Endodermal cell (in vitro differentiated cells): ENCODE measurements around the gene MLXIP. TPM values are rescaled to one million over a fixed set of nuclear protein-coding genes. Genes with fewer than 3 reads are reported as not detected.

Experiments used
- DNase-seq: peaks from one replicate; pipeline ENCODE4 v3.0.0-alpha.2; 2017
- H3K27ac ChIP-seq: 2 replicates; pipeline ENCODE4 v1.5.1; 2013; ENCODE audit warnings: mild to moderate bottlenecking, low read depth, low read length, moderate library complexity
- H3K27me3 ChIP-seq: 2 replicates; pipeline ENCODE4 v1.6.1; 2013; ENCODE audit warnings: mild to moderate bottlenecking, low read length, moderate library complexity; ENCODE audit not compliant: insufficient read depth, control insufficient read depth, poor library complexity, severe bottlenecking
- H3K36me3 ChIP-seq: 2 replicates; pipeline ENCODE4 v1.7.0; 2013; ENCODE audit warnings: mild to moderate bottlenecking, low read length, moderate library complexity; ENCODE audit not compliant: control insufficient read depth, insufficient read depth
- H3K4me1 ChIP-seq: one replicate; pipeline ENCODE4 v1.7.0; 2013; ENCODE audit warnings: low read length; ENCODE audit not compliant: control insufficient read depth, insufficient read depth
- H3K4me3 ChIP-seq: 2 replicates; pipeline ENCODE4 v1.5.1; 2013; ENCODE audit warnings: mild to moderate bottlenecking, low read length, moderate library complexity
- H3K9ac ChIP-seq: 2 replicates; pipeline ENCODE4 v1.6.1; 2013; ENCODE audit warnings: mild to moderate bottlenecking, low read length, moderate library complexity; ENCODE audit not compliant: poor library complexity, severe bottlenecking; ENCODE audit errors: extremely low read depth
- H3K9me3 ChIP-seq: 2 replicates; pipeline ENCODE4 v1.6.1; 2013; ENCODE audit warnings: mild to moderate bottlenecking, low read length, moderate library complexity; ENCODE audit not compliant: control insufficient read depth
- H3K27ac Mint-ChIP-seq: 2 replicates; pipeline ENCODE4 v1.8.0; 2020; ENCODE audit warnings: mixed read lengths
- H3K27me3 Mint-ChIP-seq: 2 replicates; pipeline ENCODE4 v1.8.0; 2021; ENCODE audit warnings: mild to moderate bottlenecking, mixed read lengths; ENCODE audit not compliant: insufficient read depth
- H3K36me3 Mint-ChIP-seq: 2 replicates; pipeline ENCODE4 v1.8.0; 2020; ENCODE audit warnings: low read depth, mixed read lengths
- H3K4me1 Mint-ChIP-seq: 2 replicates; pipeline ENCODE4 v1.8.0; 2020; ENCODE audit warnings: mixed read lengths
- H3K4me3 Mint-ChIP-seq: 2 replicates; pipeline ENCODE4 v1.8.0; 2020; ENCODE audit warnings: mild to moderate bottlenecking, moderate library complexity, mixed read lengths
- H3K9me3 Mint-ChIP-seq: 2 replicates; pipeline ENCODE4 v1.8.0; 2020; ENCODE audit warnings: mild to moderate bottlenecking, mixed read lengths
- WGBS, 2 experiments: methylation state at CpG; one replicate each; pipeline versions ENCODE4 v1.1.5 to v1.1.7; 2013; ENCODE audit warnings: missing lambda C conversion rate in 2 of 2, mixed read lengths in 1 of 2; ENCODE audit not compliant: insufficient coverage in 1 of 2, insufficient read length in 1 of 2; 5-methylcytosine and 5-hydroxymethylcytosine counted together
- total RNA-seq, 2 donors: library from RNA; stranded (reverse); fragmentation: NEBNext Ultra II Directional in 1 of 2; extraction: Animal tissue kit (Norgen Biotek cat#: 25700) in 1 of 2; gene quantifications; 2 replicates in 1 of 2; 3 replicates in 1 of 2; pipeline ENCODE4 v1.2.1, GENCODE V29; 2021
- TF ChIP-seq, protein P1 (sequence below): fragments of 200-600 bp; sonication (generic); conservative IDR thresholded peaks from 2 replicates; pipeline ENCODE4 v1.5.0; 2021; ENCODE audit warnings: antibody characterized with exemption, mild to moderate bottlenecking

MLXIP gene
- total RNA-seq, 2 donors from 2014 or later = 27.4 to 32.2 TPM

DNA sequence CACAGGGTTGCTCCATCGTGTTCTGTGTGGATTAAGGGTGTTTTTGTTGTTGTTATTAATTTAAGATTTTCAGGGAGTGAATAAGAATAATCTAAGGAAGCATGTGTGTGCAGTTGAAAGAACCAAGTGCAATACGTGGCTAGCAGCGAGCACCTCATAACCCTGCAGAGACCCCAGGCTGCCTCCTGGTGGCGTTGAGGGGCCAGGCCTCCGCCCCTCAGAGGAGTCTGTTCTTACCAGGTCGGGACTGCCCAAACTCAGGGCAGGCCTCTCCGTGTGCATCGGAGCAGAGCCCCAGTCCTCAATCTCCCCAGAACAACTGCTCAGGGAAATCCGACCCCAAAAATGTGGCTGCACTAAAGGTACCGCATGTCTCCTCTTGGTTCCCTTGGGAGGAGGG, 58.7 kb downstream of the MLXIP start:
- no peaks in the 10 kb centered on the region for H3K27me3 Mint-ChIP-seq
- peaks cover 9% of the 10 kb centered on the region for H3K9me3 Mint-ChIP-seq
- peaks cover 43% of the 10 kb centered on the region for H3K36me3 Mint-ChIP-seq
- Histone ChIP-seq H3K36me3 (peaks cover 21% of the 10 kb centered on the region), H3K27ac (no peak overlapping the region), H3K4me1 (no peaks in the 10 kb centered on the region), H3K27me3 (no peaks in the 10 kb centered on the region), H3K4me3 (no peak overlapping the region), H3K9ac (no peak overlapping the region), H3K9me3 (peaks cover 8% of the 10 kb centered on the region)
- peak; percentile 90 for DNase-seq
- TF ChIP-seq, protein P1, sequence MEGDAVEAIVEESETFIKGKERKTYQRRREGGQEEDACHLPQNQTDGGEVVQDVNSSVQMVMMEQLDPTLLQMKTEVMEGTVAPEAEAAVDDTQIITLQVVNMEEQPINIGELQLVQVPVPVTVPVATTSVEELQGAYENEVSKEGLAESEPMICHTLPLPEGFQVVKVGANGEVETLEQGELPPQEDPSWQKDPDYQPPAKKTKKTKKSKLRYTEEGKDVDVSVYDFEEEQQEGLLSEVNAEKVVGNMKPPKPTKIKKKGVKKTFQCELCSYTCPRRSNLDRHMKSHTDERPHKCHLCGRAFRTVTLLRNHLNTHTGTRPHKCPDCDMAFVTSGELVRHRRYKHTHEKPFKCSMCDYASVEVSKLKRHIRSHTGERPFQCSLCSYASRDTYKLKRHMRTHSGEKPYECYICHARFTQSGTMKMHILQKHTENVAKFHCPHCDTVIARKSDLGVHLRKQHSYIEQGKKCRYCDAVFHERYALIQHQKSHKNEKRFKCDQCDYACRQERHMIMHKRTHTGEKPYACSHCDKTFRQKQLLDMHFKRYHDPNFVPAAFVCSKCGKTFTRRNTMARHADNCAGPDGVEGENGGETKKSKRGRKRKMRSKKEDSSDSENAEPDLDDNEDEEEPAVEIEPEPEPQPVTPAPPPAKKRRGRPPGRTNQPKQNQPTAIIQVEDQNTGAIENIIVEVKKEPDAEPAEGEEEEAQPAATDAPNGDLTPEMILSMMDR = peak; percentile 79
- no peak overlapping the region for H3K27ac Mint-ChIP-seq
- H3K4me3 Mint-ChIP-seq = no peak overlapping the region
- H3K4me1 Mint-ChIP-seq = no peaks in the 10 kb centered on the region
- 70 to 76% methylated on average over 9 to 10 of the region's 10 CpGs for WGBS, 2 experiments

GRCh38 chr12:122137681-122138080, 59.1 kb downstream of the MLXIP start:
- H3K36me3 ChIP-seq = peaks cover 25% of the 10 kb centered on the region
- DNase-seq = peak; percentile 88
- no peak overlapping the region for H3K4me3 ChIP-seq
- peaks cover 13% of the 10 kb centered on the region for H3K9me3 ChIP-seq
- H3K4me1 ChIP-seq = no peaks in the 10 kb centered on the region
- 85 to 93% methylated on average over 3 to 11 of the region's 11 CpGs for WGBS, 2 experiments
- no peak overlapping the region for H3K4me3 Mint-ChIP-seq
- no peak overlapping the region for H3K27ac ChIP-seq
- TF ChIP-seq, protein P1 = no peak
- peaks cover 13% of the 10 kb centered on the region for H3K9me3 Mint-ChIP-seq
- no peaks in the 10 kb centered on the region for H3K27me3 Mint-ChIP-seq
- H3K9ac ChIP-seq = no peak overlapping the region
- H3K27me3 ChIP-seq = no peaks in the 10 kb centered on the region
- H3K27ac Mint-ChIP-seq = no peak overlapping the region
- peaks cover 47% of the 10 kb centered on the region for H3K36me3 Mint-ChIP-seq
- H3K4me1 Mint-ChIP-seq = no peaks in the 10 kb centered on the region

DNA sequence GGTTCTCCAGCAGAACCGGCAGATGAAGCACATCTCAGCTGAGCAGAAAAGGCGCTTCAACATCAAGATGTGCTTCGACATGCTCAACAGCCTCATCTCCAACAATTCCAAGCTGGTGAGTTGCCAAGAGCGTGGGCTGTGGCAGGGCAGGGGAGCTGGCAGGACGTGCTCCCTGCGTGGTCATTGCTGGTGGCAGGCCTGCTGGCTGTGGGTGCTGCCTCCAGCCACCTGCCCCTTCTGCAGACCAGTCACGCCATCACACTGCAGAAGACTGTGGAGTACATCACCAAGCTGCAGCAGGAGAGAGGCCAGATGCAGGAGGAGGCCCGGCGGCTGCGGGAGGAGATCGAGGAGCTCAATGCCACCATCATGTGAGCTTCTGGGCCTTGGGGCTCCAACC, 59.6 kb downstream of the MLXIP start:
- Mint-ChIP-seq H3K27ac (no peak overlapping the region), H3K27me3 (no peaks in the 10 kb centered on the region), H3K9me3 (peaks cover 18% of the 10 kb centered on the region), H3K4me1 (no peaks in the 10 kb centered on the region), H3K36me3 (peaks cover 51% of the 10 kb centered on the region), H3K4me3 (no peak overlapping the region)
- TF ChIP-seq, protein P1 = no peak
- H3K36me3 ChIP-seq = peaks cover 30% of the 10 kb centered on the region
- H3K9ac ChIP-seq = no peak overlapping the region
- H3K4me1 ChIP-seq = no peaks in the 10 kb centered on the region
- DNase-seq = no peak
- no peak overlapping the region for H3K4me3 ChIP-seq
- no peaks in the 10 kb centered on the region for H3K27me3 ChIP-seq
- H3K9me3 ChIP-seq = peaks cover 18% of the 10 kb centered on the region
- WGBS, 2 experiments = 93 to 96% methylated on average over 8 to 11 of the region's 11 CpGs
- no peak overlapping the region for H3K27ac ChIP-seq
